ENCODE results near the gene GNG4.

Gene GNG4

DNA sequence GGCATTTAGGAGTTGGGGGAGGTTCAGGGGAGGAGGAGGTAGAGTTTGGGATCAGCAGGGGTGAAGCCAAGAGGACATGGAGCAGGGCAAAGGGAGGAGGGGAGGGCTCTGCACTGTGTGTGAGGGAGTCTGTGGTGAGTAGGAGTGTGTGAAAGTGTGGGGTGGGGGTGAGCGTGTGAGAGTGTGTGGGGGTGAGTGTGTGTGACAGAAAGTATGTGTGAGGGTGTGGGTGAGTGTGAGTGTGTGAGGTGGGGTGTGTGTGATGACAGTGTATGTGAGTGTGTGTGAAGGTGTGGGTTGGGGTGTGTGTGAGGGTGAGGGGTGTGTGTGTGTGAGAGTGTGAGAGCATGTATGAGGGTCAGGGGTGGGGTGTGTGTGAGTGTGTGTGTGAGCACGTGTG lies 62.6 kb downstream of the GNG4 start:
- H3K4me3 ChIP-seq (ENCODE audit: low read depth, low read length) = no peak overlapping the region
- ChIA-PET POLR2A (no interaction called here), CTCF (interaction anchor here (1.1 kb wide), 1 partner anchor 13 kb away, joined by 3 read pairs; no protein-coding TSS in a partner anchor)
- no peak for DNase-seq (ENCODE audit: low read depth, low spot score)
- no peak for TF ChIP-seq CTCF (IDR thresholded peaks at IDR 0.05; ENCODE audit: insufficient read depth, low read length, missing control alignments)

- no peak overlapping the region for H3K4me3 ChIP-seq (ENCODE audit: low read depth, low read length)
- ChIA-PET CTCF (interaction anchor here (1.1 kb wide), 1 partner anchor 14 kb away, joined by 3 read pairs; no protein-coding TSS in a partner anchor), POLR2A (no interaction called here)
- TF ChIP-seq CTCF (IDR thresholded peaks at IDR 0.05; ENCODE audit: insufficient read depth, low read length, missing control alignments) = no peak
- no peak for DNase-seq (ENCODE audit: low read depth, low spot score)
These were observed 63.2 kb downstream of the GNG4 start for GRCh38 chr1:235586413-235586812.

GRCh38 chr1:235584973-235585372 lies 64.6 kb downstream of the GNG4 start:
- no peak overlapping the region for H3K4me3 ChIP-seq (ENCODE audit: low read depth, low read length)
- CTCF ChIA-PET = interaction anchor here (4.1 kb wide), 1 partner anchor 16 kb away, joined by 17 read pairs; no protein-coding TSS in a partner anchor
- no peak for DNase-seq (ENCODE audit: low read depth, low spot score)
- POLR2A ChIA-PET = no interaction called here
- no peak for TF ChIP-seq CTCF (IDR thresholded peaks at IDR 0.05; ENCODE audit: insufficient read depth, low read length, missing control alignments)

DNA sequence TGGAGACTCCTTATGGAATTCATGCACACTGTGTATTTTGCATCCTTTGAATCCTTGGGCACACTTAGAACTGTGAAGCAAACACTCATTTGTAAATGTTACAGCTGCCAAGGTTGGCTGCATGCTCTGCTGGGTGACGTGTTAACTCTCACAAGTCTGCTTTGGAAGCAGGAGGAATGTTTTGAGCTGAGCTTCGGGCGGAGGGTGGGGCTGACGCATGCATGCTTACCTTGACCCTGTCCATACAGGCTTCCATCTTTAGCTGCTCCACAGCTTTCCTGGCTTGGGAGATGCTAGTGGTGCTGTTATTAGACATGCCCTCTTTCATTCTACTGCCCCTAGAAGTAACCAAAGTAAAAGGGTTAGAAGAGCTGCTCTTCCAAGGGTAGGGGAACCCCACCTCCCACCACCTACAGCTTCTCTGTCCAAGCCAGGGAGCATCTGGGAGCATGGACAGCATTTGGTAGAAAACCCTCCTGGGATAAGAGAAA lies 66.0 kb downstream of the GNG4 start:
- CTCF ChIA-PET = interaction anchor here (1.3 to 4.1 kb wide), 2 partner anchors 12 to 18 kb away, joined by 5 to 17 read pairs; no protein-coding TSS in a partner anchor
- POLR2A ChIA-PET = interaction anchor here (0.5 kb wide), 1 partner anchor 100 kb away, joined by 3 read pairs; no protein-coding TSS in a partner anchor
- no peak for TF ChIP-seq CTCF (IDR thresholded peaks at IDR 0.05; ENCODE audit: insufficient read depth, low read length, missing control alignments)

DNA sequence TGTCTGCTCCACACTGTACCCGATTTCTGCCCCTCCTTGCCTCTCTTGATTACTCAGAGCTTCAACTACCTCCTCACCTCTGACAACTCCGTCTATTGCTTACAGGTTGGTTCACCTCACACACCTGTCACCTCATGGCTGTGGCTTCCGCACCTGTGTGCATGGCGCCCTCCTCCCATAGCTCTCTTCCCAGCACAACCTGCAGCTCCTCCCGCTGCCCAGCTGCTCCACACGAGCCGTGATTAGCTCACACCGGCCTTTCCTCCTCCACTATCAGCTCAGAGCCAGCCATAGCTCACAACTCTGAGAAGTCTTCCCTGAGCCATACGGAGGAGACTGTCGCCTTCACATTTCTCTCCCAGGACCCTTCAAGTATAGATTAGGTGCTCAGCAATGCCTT lies 67.5 kb downstream of the GNG4 start:
- TF ChIP-seq CTCF (IDR thresholded peaks at IDR 0.05; ENCODE audit: insufficient read depth, low read length, missing control alignments) = no peak
- ChIA-PET POLR2A (no interaction called here), CTCF (interaction anchor here (0.8 to 4.1 kb wide), 2 partner anchors 16 to 19 kb away, joined by 3 to 17 read pairs; no protein-coding TSS in a partner anchor)
- no peak for DNase-seq (ENCODE audit: low read depth, low spot score)
- H3K4me3 ChIP-seq (ENCODE audit: low read depth, low read length) = no peak overlapping the region

More for the DNA sequence above, 66.0 kb downstream of the GNG4 start:
- no peak for DNase-seq (ENCODE audit: low read depth, low spot score)
- no peak overlapping the region for H3K4me3 ChIP-seq (ENCODE audit: low read depth, low read length)

GRCh38 chr1:235579891-235580290 lies 69.7 kb downstream of the GNG4 start:
- DNase-seq (ENCODE audit: low read depth, low spot score) = no peak
- H3K4me3 ChIP-seq (ENCODE audit: low read depth, low read length) = no peak overlapping the region
- no peak for TF ChIP-seq CTCF (IDR thresholded peaks at IDR 0.05; ENCODE audit: insufficient read depth, low read length, missing control alignments)
- ChIA-PET POLR2A (no interaction called here), CTCF (no interaction called here)
